Measurements from ENCODE around the gene OR9Q1. TPM values are rescaled to one million over a fixed set of nuclear protein-coding genes. Genes with fewer than 3 reads are reported as not detected.
"Not testable (repeated sequence)": the region's sequence is repeated elsewhere in the genome, so short reads cannot be mapped to it uniquely, and the experiment has no call there.

OR9Q1 gene
- not detected for total RNA-seq

- ATAC-seq (ENCODE audit: low read depth) (no peak), DNase-seq (no peak)
- Mint-ChIP-seq H3K4me1 (no peaks in the 10 kb centered on the region), H3K4me3 (no peak within 1 kb of the TSS), H3K36me3 (no peaks in the 10 kb centered on the region), H3K9me3 (no peaks in the 10 kb centered on the region), H3K27ac (no peak within 1 kb of the TSS), H3K27me3 (no peaks in the 10 kb centered on the region)
- POLR2A ChIA-PET: no interaction called here
These were observed at the start of gene OR9Q1 for GRCh38 chr11:58023435-58023931. Gene OR9Q1 (plus strand): TSS chr11:58023881. CDS start chr11:58179445, 155,564 bp downstream.

GRCh38 chr11:57974132-57974531, 49.5 kb upstream of the OR9Q1 start:
- Mint-ChIP-seq H3K27ac (no peak overlapping the region), H3K27me3 (peaks cover 13% of the 10 kb centered on the region), H3K4me3 (no peak overlapping the region), H3K36me3 (no peaks in the 10 kb centered on the region), H3K9me3 (peaks cover 4% of the 10 kb centered on the region), H3K4me1 (no peaks in the 10 kb centered on the region)
- DNase-seq: no peak
- POLR2A ChIA-PET: no interaction called here
- no peak for ATAC-seq (ENCODE audit: low read depth)

GRCh38 chr11:57974848-57975601, 48.7 kb upstream of the OR9Q1 start:
- no peak overlapping the region for H3K4me3 Mint-ChIP-seq
- DNase-seq (no peak), ATAC-seq (ENCODE audit: low read depth) (no peak)
- POLR2A ChIA-PET: no interaction called here
- no peaks in the 10 kb centered on the region for H3K4me1 Mint-ChIP-seq
- peaks cover 11% of the 10 kb centered on the region for H3K27me3 Mint-ChIP-seq
- H3K36me3 Mint-ChIP-seq: no peaks in the 10 kb centered on the region
- no peak overlapping the region for H3K27ac Mint-ChIP-seq
- H3K9me3 Mint-ChIP-seq: peaks cover 4% of the 10 kb centered on the region

- POLR2A ChIA-PET: no interaction called here
- no peaks in the 10 kb centered on the region for H3K4me1 Mint-ChIP-seq
- ATAC-seq (ENCODE audit: low read depth) (no peak), DNase-seq (no peak)
- peaks cover 3% of the 10 kb centered on the region for H3K27me3 Mint-ChIP-seq
- no peak overlapping the region for H3K4me3 Mint-ChIP-seq
- peaks cover 2% of the 10 kb centered on the region for H3K9me3 Mint-ChIP-seq
- no peak overlapping the region for H3K27ac Mint-ChIP-seq
- H3K36me3 Mint-ChIP-seq: no peaks in the 10 kb centered on the region
These were observed 46.0 kb upstream of the OR9Q1 start for GRCh38 chr11:57977709-57978108.

- DNase-seq (no peak), ATAC-seq (ENCODE audit: low read depth) (no peak)
- no peak overlapping the region for H3K27ac Mint-ChIP-seq
- POLR2A ChIA-PET: no interaction called here
- no peak overlapping the region for H3K4me3 Mint-ChIP-seq
- no peaks in the 10 kb centered on the region for H3K27me3 Mint-ChIP-seq
- no peaks in the 10 kb centered on the region for H3K4me1 Mint-ChIP-seq
- peaks cover 2% of the 10 kb centered on the region for H3K9me3 Mint-ChIP-seq
- no peaks in the 10 kb centered on the region for H3K36me3 Mint-ChIP-seq
These were observed 44.8 kb upstream of the OR9Q1 start for GRCh38 chr11:57978686-57979531.

- Mint-ChIP-seq H3K27ac (no peak overlapping the region), H3K27me3 (no peaks in the 10 kb centered on the region), H3K9me3 (peaks cover 1% of the 10 kb centered on the region), H3K36me3 (no peaks in the 10 kb centered on the region), H3K4me1 (no peaks in the 10 kb centered on the region), H3K4me3 (no peak overlapping the region)
- ATAC-seq (ENCODE audit: low read depth) (no peak), DNase-seq (no peak)
- POLR2A ChIA-PET: no interaction called here
These were observed 44.1 kb upstream of the OR9Q1 start for GRCh38 chr11:57979532-57980079.

- Mint-ChIP-seq H3K9me3 (no peaks in the 10 kb centered on the region), H3K36me3 (no peaks in the 10 kb centered on the region), H3K27ac (no peak overlapping the region), H3K4me3 (no peak overlapping the region), H3K4me1 (no peaks in the 10 kb centered on the region), H3K27me3 (no peaks in the 10 kb centered on the region)
- ATAC-seq (ENCODE audit: low read depth) (no peak), DNase-seq (no peak)
- POLR2A ChIA-PET: no interaction called here
These were observed 43.5 kb upstream of the OR9Q1 start for GRCh38 chr11:57980201-57980600.

- no peak overlapping the region for H3K4me3 Mint-ChIP-seq
- no peaks in the 10 kb centered on the region for H3K27me3 Mint-ChIP-seq
- no peak overlapping the region for H3K27ac Mint-ChIP-seq
- no peak for ATAC-seq (ENCODE audit: low read depth)
- POLR2A ChIA-PET: no interaction called here
- no peak for DNase-seq
- H3K4me1 Mint-ChIP-seq: no peaks in the 10 kb centered on the region
- H3K9me3 Mint-ChIP-seq: no peaks in the 10 kb centered on the region
- no peaks in the 10 kb centered on the region for H3K36me3 Mint-ChIP-seq
These were observed 42.1 kb upstream of the OR9Q1 start for GRCh38 chr11:57981536-57981935.

GRCh38 chr11:57982776-57983175, 40.9 kb upstream of the OR9Q1 start:
- H3K27ac Mint-ChIP-seq: no peak overlapping the region
- peaks cover 3% of the 10 kb centered on the region for H3K27me3 Mint-ChIP-seq
- DNase-seq (no peak), ATAC-seq (ENCODE audit: low read depth) (no peak)
- H3K9me3 Mint-ChIP-seq: no peaks in the 10 kb centered on the region
- POLR2A ChIA-PET: no interaction called here
- no peaks in the 10 kb centered on the region for H3K36me3 Mint-ChIP-seq
- no peaks in the 10 kb centered on the region for H3K4me1 Mint-ChIP-seq
- no peak overlapping the region for H3K4me3 Mint-ChIP-seq

GRCh38 chr11:57983191-57983590, 40.5 kb upstream of the OR9Q1 start:
- peaks cover 3% of the 10 kb centered on the region for H3K27me3 Mint-ChIP-seq
- H3K4me3 Mint-ChIP-seq: no peak overlapping the region
- H3K27ac Mint-ChIP-seq: no peak overlapping the region
- no peaks in the 10 kb centered on the region for H3K4me1 Mint-ChIP-seq
- ATAC-seq (ENCODE audit: low read depth): no peak
- no peaks in the 10 kb centered on the region for H3K9me3 Mint-ChIP-seq
- POLR2A ChIA-PET: no interaction called here
- no peaks in the 10 kb centered on the region for H3K36me3 Mint-ChIP-seq
- no peak for DNase-seq

GRCh38 chr11:57999523-57999922, 24.2 kb upstream of the OR9Q1 start:
- H3K36me3 Mint-ChIP-seq; ATAC-seq (ENCODE audit: low read depth); H3K9me3 Mint-ChIP-seq; H3K27me3 Mint-ChIP-seq; H3K4me3 Mint-ChIP-seq; H3K27ac Mint-ChIP-seq; H3K4me1 Mint-ChIP-seq; DNase-seq; POLR2A ChIA-PET: not testable (repeated sequence)

GRCh38 chr11:58000021-58000420, 23.7 kb upstream of the OR9Q1 start:
- H3K27me3 Mint-ChIP-seq; ATAC-seq (ENCODE audit: low read depth); H3K4me1 Mint-ChIP-seq; POLR2A ChIA-PET; H3K27ac Mint-ChIP-seq; H3K9me3 Mint-ChIP-seq; H3K4me3 Mint-ChIP-seq; H3K36me3 Mint-ChIP-seq; DNase-seq: not testable (repeated sequence)

GRCh38 chr11:58000699-58001098, 23.0 kb upstream of the OR9Q1 start:
- no peak overlapping the region for H3K27ac Mint-ChIP-seq
- H3K4me3 Mint-ChIP-seq: no peak overlapping the region
- H3K27me3 Mint-ChIP-seq: no peaks in the 10 kb centered on the region
- no peaks in the 10 kb centered on the region for H3K36me3 Mint-ChIP-seq
- ATAC-seq (ENCODE audit: low read depth) (no peak), DNase-seq (no peak)
- peaks cover 5% of the 10 kb centered on the region for H3K4me1 Mint-ChIP-seq
- peaks cover 2% of the 10 kb centered on the region for H3K9me3 Mint-ChIP-seq
- POLR2A ChIA-PET: no interaction called here

GRCh38 chr11:58003036-58003435, 20.6 kb upstream of the OR9Q1 start:
- Mint-ChIP-seq H3K4me1 (peaks cover 5% of the 10 kb centered on the region), H3K27ac (no peak overlapping the region), H3K36me3 (no peaks in the 10 kb centered on the region), H3K27me3 (no peaks in the 10 kb centered on the region), H3K4me3 (no peak overlapping the region), H3K9me3 (peaks cover 2% of the 10 kb centered on the region)
- DNase-seq: no peak
- POLR2A ChIA-PET: no interaction called here
- no peak for ATAC-seq (ENCODE audit: low read depth)
